DND-41 (cell line): ENCODE data around the gene LAPTM5.

Source experiments
- ATAC-seq: fragments of 200-7000 bp; cut with Tn5 transposase; 3 replicates; pipeline ENCODE4 v1.9.1; 2021; ENCODE audit warnings: low read depth; ENCODE audit not compliant: insufficient read depth
- DNase-seq: peaks from one replicate; pipeline ENCODE4 v3.0.0-alpha.2; 2020
- H2AFZ ChIP-seq: 2 replicates; pipeline ENCODE4 v1.6.0; 2012; ENCODE audit warnings: low read depth, low read length
- H3K27ac ChIP-seq: 2 replicates; pipeline ENCODE4 v1.5.1; 2012; ENCODE audit warnings: low read length, inconsistent platforms
- H3K27me3 ChIP-seq: fragments of 200-600 bp; sonication (generic); 2 replicates; pipeline ENCODE4 v1.6.0; 2012; ENCODE audit warnings: low read length, mild to moderate bottlenecking, inconsistent platforms; ENCODE audit not compliant: insufficient read depth, poor library complexity
- H3K36me3 ChIP-seq: 2 replicates; pipeline ENCODE4 v1.5.1; 2012; ENCODE audit warnings: low read length, inconsistent platforms; ENCODE audit not compliant: insufficient read depth
- H3K4me1 ChIP-seq: 2 replicates; pipeline ENCODE4 v1.5.1; 2012; ENCODE audit warnings: mild to moderate bottlenecking, low read length; ENCODE audit not compliant: insufficient read depth
- H3K4me2 ChIP-seq: 2 replicates; pipeline ENCODE4 v1.6.0; 2012; ENCODE audit warnings: mild to moderate bottlenecking, moderate library complexity, low read length, inconsistent platforms; ENCODE audit not compliant: insufficient read depth
- H3K4me3 ChIP-seq, 2 experiments: fragments of 200-600 bp in 1 of 2; shearing (Covaris generic) in 1 of 2; 2 replicates each; pipeline ENCODE4 v1.5.1; 2012 to 2016; ENCODE audit warnings: inconsistent platforms in 2 of 2, low read length in 2 of 2, mild to moderate bottlenecking in 2 of 2, low read depth in 1 of 2, moderate library complexity in 1 of 2
- H3K79me2 ChIP-seq: 2 replicates; pipeline ENCODE4 v1.6.0; 2012; ENCODE audit warnings: low read length, inconsistent platforms; ENCODE audit not compliant: insufficient read depth
- H3K9ac ChIP-seq: 2 replicates; pipeline ENCODE4 v1.6.0; 2012; ENCODE audit warnings: low read depth, mild to moderate bottlenecking, inconsistent platforms, low read length, moderate library complexity
- H3K9me3 ChIP-seq: 2 replicates; pipeline ENCODE4 v1.5.1; 2012; ENCODE audit warnings: low read length, moderate library complexity, mild to moderate bottlenecking, inconsistent platforms; ENCODE audit not compliant: insufficient read depth, severe bottlenecking
- H4K20me1 ChIP-seq: 2 replicates; pipeline ENCODE4 v1.6.0; 2012; ENCODE audit warnings: low read length; ENCODE audit not compliant: insufficient read depth
- CTCF ChIP-seq: IDR thresholded peaks from 2 replicates; pipeline ENCODE4 v1.5.1; 2012; ENCODE audit warnings: borderline replicate concordance, low read length, moderate library complexity, mild to moderate bottlenecking; ENCODE audit not compliant: poor library complexity, severe bottlenecking; ENCODE audit errors: extremely low read depth
- EZH2 ChIP-seq: IDR thresholded peaks from 3 replicates; pipeline ENCODE4 v1.6.1; 2012; ENCODE audit warnings: borderline replicate concordance, low read depth, mild to moderate bottlenecking, moderate library complexity, low read length, inconsistent platforms; ENCODE audit not compliant: severe bottlenecking

Gene LAPTM5

GRCh38 chr1:30801771-30802198, 44.2 kb upstream of the LAPTM5 start:
- Histone ChIP-seq H4K20me1 (peaks cover 3% of the 10 kb centered on the region; the same call in 1 of the 2 replicates), H3K27ac (no peak overlapping the region), H3K4me2 (peak overlapping the region; percentile 38; the same call in 1 of the 2 replicates), H3K4me1 (peaks cover 3% of the 10 kb centered on the region; the same call in 1 of the 2 replicates), H3K9me3 (no peaks in the 10 kb centered on the region), H3K79me2 (no peaks in the 10 kb centered on the region), H2AFZ (no peak overlapping the region), H3K27me3 (peaks cover 33% of the 10 kb centered on the region), H3K36me3 (no peaks in the 10 kb centered on the region), H3K9ac (no peak overlapping the region), H3K4me3 (no peak overlapping the region)
- TF ChIP-seq CTCF = peak; percentile 93
- no peak for TF ChIP-seq EZH2
- peak; percentile 87 for ATAC-seq
- DNase-seq = peak; percentile 77

GRCh38 chr1:30799233-30799511, 41.6 kb upstream of the LAPTM5 start:
- H3K9ac ChIP-seq = no peak overlapping the region
- H3K4me2 ChIP-seq = no peak overlapping the region
- peaks cover 3% of the 10 kb centered on the region; the same call in 1 of the 2 replicates for H3K4me1 ChIP-seq
- TF ChIP-seq EZH2 (no peak), CTCF (no peak)
- no peak overlapping the region for H3K4me3 ChIP-seq
- no peak overlapping the region for H3K27ac ChIP-seq
- no peak overlapping the region for H2AFZ ChIP-seq
- H3K9me3 ChIP-seq = no peaks in the 10 kb centered on the region
- DNase-seq = no peak
- no peaks in the 10 kb centered on the region for H3K36me3 ChIP-seq
- peaks cover 9% of the 10 kb centered on the region for H3K27me3 ChIP-seq
- no peak for ATAC-seq
- H4K20me1 ChIP-seq = peaks cover 3% of the 10 kb centered on the region; the same call in 1 of the 2 replicates
- no peaks in the 10 kb centered on the region for H3K79me2 ChIP-seq

GRCh38 chr1:30798389-30799232, 41.0 kb upstream of the LAPTM5 start:
- Histone ChIP-seq H2AFZ (no peak overlapping the region), H3K9ac (no peak overlapping the region), H3K9me3 (no peaks in the 10 kb centered on the region), H4K20me1 (peaks cover 3% of the 10 kb centered on the region; the same call in 1 of the 2 replicates), H3K4me3 (no peak overlapping the region), H3K27ac (no peak overlapping the region), H3K4me1 (peaks cover 3% of the 10 kb centered on the region; the same call in 1 of the 2 replicates), H3K79me2 (no peaks in the 10 kb centered on the region), H3K4me2 (no peak overlapping the region), H3K27me3 (peaks cover 4% of the 10 kb centered on the region), H3K36me3 (no peaks in the 10 kb centered on the region)
- DNase-seq (no peak), ATAC-seq (no peak)
- TF ChIP-seq EZH2 (no peak), CTCF (no peak)
